Adrenal gland (tissue), 12 donors: Measurements from ENCODE around the gene GAMT. TPM values are rescaled to one million over a fixed set of nuclear protein-coding genes. Genes with fewer than 3 reads are reported as not detected.

ENCODE experiments used
- DNase-seq, 7 donors: peaks; one replicate each; pipeline ENCODE4 v3.0.0-alpha.2; 2019 to 2020
- H3K27ac ChIP-seq, 5 donors: fragments of 200-600 bp; sonication (generic) in 4 of 5; 1 replicate in 3 of 5; 2 replicates in 2 of 5; pipeline versions ENCODE4 v1.5.1 to v1.8.0; 2016 to 2020; ENCODE audit warnings: mild to moderate bottlenecking in 1 of 5
- H3K27me3 ChIP-seq: fragments of 200-600 bp; 2 replicates; pipeline ENCODE4 v1.8.0; 2021
- H3K36me3 ChIP-seq, 2 donors: fragments of 200-600 bp; replicated peaks in 1 of 2; 1 replicate in 1 of 2; 2 replicates in 1 of 2; pipeline versions ENCODE4 v1.5.1 to v1.8.0; 2018 to 2022
- H3K4me1 ChIP-seq, 2 donors: fragments of 200-600 bp; replicated peaks in 1 of 2; 1 replicate in 1 of 2; 2 replicates in 1 of 2; pipeline versions ENCODE4 v1.5.1 to v1.8.0; 2018 to 2021
- H3K4me3 ChIP-seq, 4 donors: fragments of 200-600 bp; sonication (generic) in 3 of 4; one replicate each; pipeline ENCODE4 v1.5.1; 2016 to 2018
- H3K9me3 ChIP-seq, 3 donors: fragments of 200-600 bp; sonication (generic) in 1 of 3; replicated peaks in 1 of 3; 1 replicate in 2 of 3; 2 replicates in 1 of 3; pipeline versions ENCODE4 v1.5.1 to v1.8.0; 2016 to 2021
- POLR2A ChIP-seq, 2 donors: fragments of 450-650 bp; IDR thresholded peaks; one replicate each; pipeline ENCODE4 v1.6.1; 2017; ENCODE audit warnings: antibody characterized with exemption in 2 of 2, mild to moderate bottlenecking in 2 of 2, moderate library complexity in 1 of 2
- WGBS, 4 donors: extraction: QIAGEN DNeasy Blood & Tissue Kit in 2 of 4; methylation state at CpG; one replicate each; pipeline versions ENCODE4 v1.1.5 to v1.1.7; 2013 to 2017; 5-methylcytosine and 5-hydroxymethylcytosine counted together
- intact Hi-C, 2 donors: fragments of 100-400 bp; cut with DNase I; formaldehyde crosslinking; loops; one replicate each; pipeline versions ENCODE4 v1.14.1 to v1.15.0; 2022 to 2023
- polyA plus RNA-seq, 3 donors: library from polyadenylated mRNA; stranded (reverse); fragments of 200-250 nt in 2 of 3; fragments of 350-450 nt in 1 of 3; fragmentation: Illumina TruSeq in 1 of 3; extraction: RNeasy Lipid Tissue Mini Kit (QIAGEN cat#74804) in 1 of 3; gene quantifications; one replicate each; pipeline ENCODE4 v1.2.3, GENCODE V29; 2013 to 2014
- total RNA-seq, 9 donors: library from RNA; depleted of rRNA in 4 of 9; stranded (reverse); fragments of >200 nt in 4 of 9; fragments of 120-200 nt in 1 of 9; fragmentation: NEBNext Ultra II Directional in 1 of 9; extraction: Animal tissue kit (Norgen Biotek cat#: 25700) in 1 of 9; gene quantifications; one replicate each; pipeline versions ENCODE4 v1.1.0 to v1.2.4, GENCODE V29; 2013 to 2023
- TF ChIP-seq, protein P1 (sequence below), 6 experiments: fragments of 450-650 bp in 4 of 6; fragments of 200-600 bp in 2 of 6; sonication (generic) in 1 of 6; IDR thresholded peaks; 1 replicate in 5 of 6; 2 replicates in 1 of 6; pipeline versions ENCODE4 v1.5.1 to v1.8.0; 2016 to 2021; ENCODE audit warnings: antibody characterized with exemption in 6 of 6, mild to moderate bottlenecking in 2 of 6, moderate library complexity in 1 of 6
- donor health status: healthy with polysubstance abuse.
- donor health status: Bipolar disorder and iron deficiency.
- donor health status: DM: yes; HTN: yes; CAD: no.
- donor health status: DM: no; HTN: no; CAD: no.
- donor health status: DM: no; HTN: no; CAD: no.
- donor health status: DM: yes; HTN: yes; CAD: no.

The GAMT gene
- total and polyA plus RNA-seq, 12 donors: 7.4 to 96.9 (median 36.3) TPM

DNA sequence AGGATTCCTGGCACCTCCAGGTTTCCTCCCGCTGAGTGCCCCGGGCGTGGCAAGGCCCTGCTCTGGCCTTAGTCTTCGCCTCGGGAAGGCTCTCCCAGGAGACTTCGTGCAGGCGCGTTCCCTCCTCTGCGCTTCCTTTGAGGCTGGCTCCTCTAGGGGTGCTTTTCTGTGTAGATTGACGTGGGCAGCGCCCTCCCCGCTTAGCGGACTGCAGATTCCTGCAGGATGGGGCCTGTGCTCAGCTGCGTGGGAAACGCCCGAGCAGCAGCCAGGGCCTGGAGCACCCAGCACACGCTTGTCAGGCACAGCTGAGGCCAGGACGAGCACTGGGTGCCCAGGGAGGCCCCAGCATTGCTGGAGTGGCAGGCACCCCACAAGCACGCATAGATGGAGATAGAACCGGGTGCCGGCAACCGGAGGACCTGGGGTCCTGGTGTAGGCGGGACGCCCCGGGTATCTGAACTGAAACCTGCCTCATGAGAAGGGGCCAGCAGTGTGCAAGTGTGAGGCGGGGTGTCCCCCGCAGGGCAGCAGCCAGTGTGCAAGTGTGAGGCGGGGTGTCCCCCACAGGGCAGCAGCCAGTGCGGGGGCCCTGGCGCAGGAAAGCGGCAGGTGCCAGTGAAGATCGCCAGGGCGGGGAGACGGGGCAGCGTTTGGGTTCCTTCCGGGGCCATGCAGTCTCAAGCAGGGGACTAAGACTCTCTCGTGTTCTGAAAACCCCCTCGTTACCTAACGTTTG lies 14.2 kb downstream of the GAMT start:
- TF ChIP-seq, protein P1, sequence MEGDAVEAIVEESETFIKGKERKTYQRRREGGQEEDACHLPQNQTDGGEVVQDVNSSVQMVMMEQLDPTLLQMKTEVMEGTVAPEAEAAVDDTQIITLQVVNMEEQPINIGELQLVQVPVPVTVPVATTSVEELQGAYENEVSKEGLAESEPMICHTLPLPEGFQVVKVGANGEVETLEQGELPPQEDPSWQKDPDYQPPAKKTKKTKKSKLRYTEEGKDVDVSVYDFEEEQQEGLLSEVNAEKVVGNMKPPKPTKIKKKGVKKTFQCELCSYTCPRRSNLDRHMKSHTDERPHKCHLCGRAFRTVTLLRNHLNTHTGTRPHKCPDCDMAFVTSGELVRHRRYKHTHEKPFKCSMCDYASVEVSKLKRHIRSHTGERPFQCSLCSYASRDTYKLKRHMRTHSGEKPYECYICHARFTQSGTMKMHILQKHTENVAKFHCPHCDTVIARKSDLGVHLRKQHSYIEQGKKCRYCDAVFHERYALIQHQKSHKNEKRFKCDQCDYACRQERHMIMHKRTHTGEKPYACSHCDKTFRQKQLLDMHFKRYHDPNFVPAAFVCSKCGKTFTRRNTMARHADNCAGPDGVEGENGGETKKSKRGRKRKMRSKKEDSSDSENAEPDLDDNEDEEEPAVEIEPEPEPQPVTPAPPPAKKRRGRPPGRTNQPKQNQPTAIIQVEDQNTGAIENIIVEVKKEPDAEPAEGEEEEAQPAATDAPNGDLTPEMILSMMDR (IDR thresholded peaks at IDR 0.05): no peak
- no peak for TF ChIP-seq POLR2A (IDR thresholded peaks at IDR 0.05)
- Histone ChIP-seq H3K36me3 (peaks cover 0 to 35% of the 10 kb centered on the region in 2 donors), H3K9me3 (no peaks in the 10 kb centered on the region), H3K27me3 (no peaks in the 10 kb centered on the region), H3K4me3 (no peak overlapping the region), H3K4me1 (peaks cover 17 to 24% of the 10 kb centered on the region in 2 donors), H3K27ac (no peak overlapping the region)
- 91 to 94% (median 92%) methylated on average over 27 to 39 of the region's 39 CpGs for WGBS, 4 donors
- intact Hi-C loops: loop anchor here in 1 of 2 donors (10.0 kb wide), 1 partner anchor 102 kb away; the partner anchor contains the start of gene EFNA2
- no peak for DNase-seq

DNA sequence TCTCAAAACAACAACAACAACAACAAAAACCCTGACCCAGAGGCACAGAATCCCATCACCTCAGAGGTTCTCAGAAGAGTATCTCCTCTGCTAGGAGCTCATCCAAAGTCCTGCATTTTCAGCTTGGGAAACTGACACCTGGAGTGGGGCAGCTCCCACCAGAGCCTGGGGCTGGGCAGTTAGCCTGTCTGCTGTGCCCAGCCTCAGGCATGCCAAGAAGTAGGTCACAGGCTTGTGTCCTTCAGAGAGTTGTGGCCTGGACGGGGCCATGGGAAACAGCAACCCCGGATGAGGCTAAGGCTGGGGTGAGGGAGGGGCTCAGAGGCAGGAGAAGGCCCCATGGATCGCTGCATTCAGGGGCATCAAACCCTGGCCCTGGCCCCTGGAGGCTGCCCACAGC lies 15.5 kb downstream of the GAMT start:
- H3K4me1 ChIP-seq: peaks cover 28 to 35% of the 10 kb centered on the region in 2 donors
- H3K4me3 ChIP-seq: no peak overlapping the region
- H3K27ac ChIP-seq: no peak overlapping the region
- H3K36me3 ChIP-seq: peaks cover 0 to 22% of the 10 kb centered on the region in 2 donors
- no peak for DNase-seq
- intact Hi-C loops: loop anchor here in 1 of 2 donors (10.0 kb wide), 1 partner anchor 101 kb away; the partner anchor contains the start of gene EFNA2
- TF ChIP-seq POLR2A (IDR thresholded peaks at IDR 0.05): no peak
- TF ChIP-seq, protein P1 (IDR thresholded peaks at IDR 0.05): no peak
- WGBS, 4 donors: 45 to 65% (median 59%) methylated on average over 1 to 3 of the region's 3 CpGs
- H3K9me3 ChIP-seq: no peaks in the 10 kb centered on the region
- H3K27me3 ChIP-seq: no peaks in the 10 kb centered on the region

DNA sequence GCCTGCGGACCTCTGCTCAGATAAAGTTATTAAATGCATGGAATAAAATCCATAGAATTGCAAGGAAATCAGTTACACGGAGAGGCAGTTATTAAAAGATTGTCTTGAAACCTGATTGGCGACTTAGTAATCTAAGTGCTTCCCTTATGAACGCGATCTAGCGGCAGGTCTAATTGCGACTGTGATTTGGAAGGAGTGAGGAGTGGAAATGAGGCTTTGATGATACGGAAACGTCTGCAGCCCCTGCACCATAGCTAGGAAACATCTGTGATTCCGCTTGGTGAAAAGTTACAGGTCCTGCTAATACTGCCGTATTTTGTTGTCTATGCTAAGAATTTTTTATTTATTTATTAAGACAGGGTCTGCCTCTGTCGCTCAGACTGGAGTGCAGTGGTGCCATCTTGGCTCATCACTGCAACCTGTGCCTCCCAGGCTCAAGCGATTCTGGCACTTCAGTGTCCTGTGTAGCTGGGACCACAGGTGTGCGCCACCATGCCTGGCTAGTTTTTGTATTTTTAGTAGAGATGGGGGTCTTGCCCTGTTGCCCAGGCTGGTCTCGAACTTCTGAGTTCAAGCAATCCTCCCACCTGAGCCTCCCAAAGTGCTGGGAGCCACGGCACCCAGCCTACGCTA lies 16.7 kb downstream of the GAMT start:
- H3K4me1 ChIP-seq: peaks cover 28 to 35% of the 10 kb centered on the region in 2 donors
- H3K27me3 ChIP-seq: no peaks in the 10 kb centered on the region
- 30 to 39% (median 33%) methylated on average over 17 of the region's 17 CpGs for WGBS, 4 donors
- no peak for DNase-seq
- peak overlapping the region in 3 of 4 donors; percentile 80 to 87 (median 87) for H3K4me3 ChIP-seq
- TF ChIP-seq, protein P1 (IDR thresholded peaks at IDR 0.05): no peak
- TF ChIP-seq POLR2A (IDR thresholded peaks at IDR 0.05): no peak
- intact Hi-C loops: loop anchor here in 1 of 2 donors (10.0 kb wide), 1 partner anchor 100 kb away; the partner anchor contains the start of gene EFNA2
- peak overlapping the region in 4 of 5 donors; percentile 67 to 91 (median 84) for H3K27ac ChIP-seq
- H3K36me3 ChIP-seq: peaks cover 0 to 17% of the 10 kb centered on the region in 2 donors
- H3K9me3 ChIP-seq: no peaks in the 10 kb centered on the region

DNA sequence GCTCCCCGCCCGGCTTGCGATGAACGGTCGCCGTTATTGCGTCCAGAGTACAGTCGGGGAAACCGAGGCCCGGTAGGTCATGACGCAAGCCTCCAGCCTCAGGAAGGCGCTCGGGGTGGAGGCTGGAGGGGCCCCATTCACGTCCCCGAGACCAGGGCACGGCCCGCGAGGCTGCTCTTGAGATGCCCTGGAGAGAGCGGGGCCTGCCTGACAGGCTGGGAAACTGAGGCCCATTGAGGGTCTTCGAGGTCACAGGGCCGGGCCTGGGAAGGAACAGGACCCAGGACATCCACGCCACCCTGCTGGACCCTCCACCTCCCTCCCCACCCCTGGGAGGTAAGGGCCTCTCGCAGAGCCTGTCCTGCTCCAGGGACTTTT lies 17.3 kb downstream of the GAMT start:
- TF ChIP-seq, protein P1 (IDR thresholded peaks at IDR 0.05): no peak
- no peak for TF ChIP-seq POLR2A (IDR thresholded peaks at IDR 0.05)
- WGBS, 4 donors: 0 to 14% (median 1%) methylated on average over 2 to 23 of the region's 23 CpGs
- Histone ChIP-seq H3K9me3 (no peaks in the 10 kb centered on the region), H3K27me3 (no peaks in the 10 kb centered on the region), H3K27ac (peak overlapping the region; percentile 67 to 91 (median 80)), H3K36me3 (peaks cover 0 to 12% of the 10 kb centered on the region in 2 donors), H3K4me3 (peak overlapping the region; percentile 12 to 87 (median 84)), H3K4me1 (peaks cover 28 to 35% of the 10 kb centered on the region in 2 donors)
- intact Hi-C loops: loop anchor here in 1 of 2 donors (10.0 kb wide), 1 partner anchor 99 kb away; the partner anchor contains the start of gene EFNA2
- DNase-seq: no peak
